Psoas muscle (tissue), 8 donors: ENCODE data around the gene FBXL16. TPM values are rescaled to one million over a fixed set of nuclear protein-coding genes. Genes with fewer than 3 reads are reported as not detected.
A peak's percentile ranks its signal among the peaks of the same experiment; 100 is the strongest.

ENCODE experiments used
- ATAC-seq, 4 donors: fragments of 200-7000 bp; cut with Tn5 transposase; one replicate each; pipeline ENCODE4 v1.9.1; 2020; ENCODE audit warnings: moderate library complexity in 3 of 4, mild to moderate bottlenecking in 2 of 4
- DNase-seq, 2 donors: peaks; one replicate each; pipeline ENCODE4 v3.0.0-alpha.2; 2020
- H3K27ac ChIP-seq: fragments of 200-600 bp; one replicate; pipeline ENCODE4 v1.8.0; 2022
- H3K27me3 ChIP-seq, 3 donors: fragments of 200-600 bp in 1 of 3; one replicate each; pipeline versions ENCODE4 v1.6.1 to v1.8.0; 2013 to 2022; ENCODE audit warnings: low read length in 2 of 3, mild to moderate bottlenecking in 2 of 3, moderate library complexity in 1 of 3; ENCODE audit not compliant: insufficient read depth in 3 of 3
- H3K36me3 ChIP-seq, 2 donors: fragments of 200-600 bp in 1 of 2; one replicate each; pipeline versions ENCODE4 v1.6.1 to v1.8.0; 2013 to 2022; ENCODE audit warnings: low read depth in 1 of 2, mild to moderate bottlenecking in 1 of 2, moderate library complexity in 1 of 2; ENCODE audit not compliant: insufficient read depth in 1 of 2
- H3K4me1 ChIP-seq: fragments of 200-600 bp; one replicate; pipeline ENCODE4 v1.8.0; 2022
- H3K4me3 ChIP-seq: fragments of 200-600 bp; one replicate; pipeline ENCODE4 v1.8.0; 2022; ENCODE audit warnings: mild to moderate bottlenecking
- H3K9me3 ChIP-seq: fragments of 200-600 bp; one replicate; pipeline ENCODE4 v1.8.0; 2022
- CTCF ChIP-seq: fragments of 200-600 bp; IDR thresholded peaks from one replicate; pipeline ENCODE4 v1.8.0; 2022; ENCODE audit warnings: antibody characterized with exemption
- WGBS, 3 donors: extraction: QIAGEN DNeasy Blood & Tissue Kit; methylation state at CpG; one replicate each; pipeline versions ENCODE4 v1.1.6 to v1.1.7; 2013; 5-methylcytosine and 5-hydroxymethylcytosine counted together
- intact Hi-C, 2 donors: fragments of 100-400 bp; cut with DNase I; formaldehyde crosslinking; loops; one replicate each; pipeline versions ENCODE4 v1.11.0 to v1.14.2; 2022
- polyA plus RNA-seq, 3 donors: library from polyadenylated mRNA; stranded (reverse); fragments of 200-250 nt; gene quantifications; one replicate each; pipeline ENCODE4 v1.2.3, GENCODE V29; 2013
- total RNA-seq, 4 donors: library from RNA; stranded (reverse); fragmentation: NEBNext Ultra II Directional in 2 of 4; extraction: Animal tissue kit (Norgen Biotek cat#: 25700) in 2 of 4; gene quantifications; one replicate each; pipeline versions ENCODE4 v1.2.1 to v1.2.4, GENCODE V29; 2021 to 2023
- donor health status: healthy with polysubstance abuse.
- donor health status: DM: no; HTN: no; CAD: no; lungs with moderate emphysema.
- donor health status: Bipolar disorder and iron deficiency.
- donor health status: healthy.
- donor health status: DM: yes; HTN: yes; CAD: no.
- donor health status: DM: no; HTN: no; CAD: no.
- donor health status: DM: no; HTN: no; CAD: no.
- donor health status: DM: yes; HTN: yes; CAD: no.

Gene FBXL16
- total and polyA plus RNA-seq, 7 donors, result 0.04 to 0.16 (median 0.08) TPM; not detected in 2

- DNase-seq, result no peak
- no peak for TF ChIP-seq CTCF
- H3K4me1 ChIP-seq, result peaks cover 29% of the 10 kb centered on the region
- no peak overlapping the region for H3K4me3 ChIP-seq
- no peak for ATAC-seq
- H3K27ac ChIP-seq, result no peak overlapping the region
- H3K27me3 ChIP-seq, result no peaks in the 10 kb centered on the region
- 71 to 78% (median 73%) methylated on average over 27 to 32 of the region's 32 CpGs for WGBS, 3 donors
- H3K36me3 ChIP-seq, result peaks cover 0 to 7% of the 10 kb centered on the region in 2 donors
- no peaks in the 10 kb centered on the region for H3K9me3 ChIP-seq
- intact Hi-C loops, result no loop called here
These were observed 12.0 kb upstream of the FBXL16 start for GRCh38 chr16:717450-718245.

- H3K4me1 ChIP-seq, result peaks cover 24% of the 10 kb centered on the region
- H3K27ac ChIP-seq, result no peak overlapping the region
- whole genome bisulfite sequencing, 3 donors, result 86 to 88% (median 87%) methylated on average over 26 to 29 of the region's 29 CpGs
- ATAC-seq, result no peak
- no peak overlapping the region for H3K4me3 ChIP-seq
- TF ChIP-seq CTCF, result no peak
- no peaks in the 10 kb centered on the region for H3K9me3 ChIP-seq
- DNase-seq, result no peak
- peaks cover 0 to under 1% of the 10 kb centered on the region in 2 donors for H3K36me3 ChIP-seq
- intact Hi-C loops, result no loop called here
- H3K27me3 ChIP-seq, result peaks cover 0 to 2% (median 0%) of the 10 kb centered on the region in 3 donors
These were observed 11.2 kb upstream of the FBXL16 start for GRCh38 chr16:716768-717325.

DNA sequence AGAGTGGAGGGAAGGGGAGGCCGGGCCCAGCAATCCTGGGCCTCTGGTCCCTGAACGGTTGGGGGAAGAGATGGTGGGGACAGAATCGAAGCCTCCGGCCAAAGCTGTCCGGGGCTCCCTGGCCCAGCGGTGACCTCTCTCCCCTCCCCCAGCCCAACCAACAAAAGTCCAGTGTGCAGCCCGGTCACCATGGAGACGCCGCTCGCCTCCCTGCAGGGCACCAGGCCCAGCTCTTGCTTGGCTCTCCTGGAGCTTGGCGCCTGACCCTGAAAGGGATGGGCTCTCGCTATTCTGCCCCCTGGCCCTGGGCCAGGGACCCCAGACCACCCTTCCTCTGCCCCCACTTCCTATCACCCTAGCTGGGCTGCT is 10.6 kb upstream of the FBXL16 start:
- H3K4me1 ChIP-seq, result peaks cover 18% of the 10 kb centered on the region
- no peaks in the 10 kb centered on the region for H3K36me3 ChIP-seq

GRCh38 chr16:715477-716199 is 10.0 kb upstream of the FBXL16 start:
- Histone ChIP-seq H3K4me1 (peaks cover 18% of the 10 kb centered on the region), H3K27me3 (peaks cover 0 to 10% (median 3%) of the 10 kb centered on the region in 3 donors), H3K36me3 (no peaks in the 10 kb centered on the region), H3K27ac (no peak overlapping the region), H3K4me3 (peak overlapping the region; percentile 74), H3K9me3 (no peaks in the 10 kb centered on the region)
- whole genome bisulfite sequencing, 3 donors, result 0 to 2% (median 1%) methylated on average over 58 to 74 of the region's 74 CpGs
- ATAC-seq (no peak), DNase-seq (no peak)
- TF ChIP-seq CTCF, result no peak
- intact Hi-C loops, result no loop called here

More for the DNA sequence above, 10.6 kb upstream of the FBXL16 start:
- Histone ChIP-seq H3K27ac (no peak overlapping the region), H3K4me3 (peak overlapping the region; percentile 74), H3K27me3 (peaks cover 0 to 4% (median 2%) of the 10 kb centered on the region in 3 donors), H3K9me3 (no peaks in the 10 kb centered on the region)
- intact Hi-C loops, result no loop called here
- DNase-seq (no peak), ATAC-seq (no peak)
- no peak for TF ChIP-seq CTCF
- 10 to 36% (median 17%) methylated on average over 2 to 12 of the region's 12 CpGs for WGBS, 3 donors
